Lower lobe of right lung (tissue), 2 donors: ENCODE measurements around the gene RBCK1. TPM values are rescaled to one million over a fixed set of nuclear protein-coding genes. Genes with fewer than 3 reads are reported as not detected.

Source experiments
- ATAC-seq, 2 donors: fragments of 200-7000 bp; cut with Tn5 transposase; one replicate each; pipeline ENCODE4 v1.9.1; 2020 to 2022; ENCODE audit warnings: mild to moderate bottlenecking in 2 of 2, moderate library complexity in 2 of 2
- DNase-seq: peaks from one replicate; pipeline ENCODE4 v3.0.0-alpha.2; 2020
- H3K27ac ChIP-seq: fragments of 200-600 bp; one replicate; pipeline ENCODE4 v1.8.0; 2022
- H3K27me3 ChIP-seq: fragments of 200-600 bp; one replicate; pipeline ENCODE4 v1.8.0; 2022; ENCODE audit warnings: low read depth
- H3K36me3 ChIP-seq: fragments of 200-600 bp; one replicate; pipeline ENCODE4 v1.8.0; 2022; ENCODE audit warnings: mild to moderate bottlenecking
- H3K4me1 ChIP-seq: fragments of 200-600 bp; one replicate; pipeline ENCODE4 v1.8.0; 2022
- H3K4me3 ChIP-seq: fragments of 200-600 bp; one replicate; pipeline ENCODE4 v1.8.0; 2022; ENCODE audit warnings: mild to moderate bottlenecking
- H3K9me3 ChIP-seq: fragments of 200-600 bp; one replicate; pipeline ENCODE4 v1.8.0; 2022
- CTCF ChIP-seq: fragments of 200-600 bp; IDR thresholded peaks from one replicate; pipeline ENCODE4 v1.8.0; 2022; ENCODE audit warnings: antibody characterized with exemption, mild to moderate bottlenecking
- intact Hi-C: fragments of 100-400 bp; cut with DNase I; formaldehyde crosslinking; loops from one replicate; pipeline ENCODE4 v1.11.0; 2022
- total RNA-seq: library from RNA; stranded (reverse); fragmentation: NEBNext Ultra II Directional; extraction: Animal tissue kit (Norgen Biotek cat#: 25700); gene quantifications from one replicate; pipeline ENCODE4 v1.2.1, GENCODE V29; 2021
- donor health status: DM: no; HTN: yes; CAD: no; lungs with severe emphysema.

Gene RBCK1
- total RNA-seq, 1 donor from 2014 or later = 95.7 TPM

- intact Hi-C loops = no loop called here
- H3K9me3 ChIP-seq = no peaks in the 10 kb centered on the region
- H3K4me1 ChIP-seq = no peaks in the 10 kb centered on the region
- no peak for ATAC-seq
- no peak for TF ChIP-seq CTCF
- H3K27ac ChIP-seq = no peak overlapping the region
- DNase-seq = no peak
- H3K36me3 ChIP-seq = peaks cover 89% of the 10 kb centered on the region
- no peaks in the 10 kb centered on the region for H3K27me3 ChIP-seq
- H3K4me3 ChIP-seq = no peak overlapping the region
These were observed 13.7 kb downstream of the RBCK1 start for GRCh38 chr20:421685-422250.

GRCh38 chr20:426566-426965, 18.5 kb downstream of the RBCK1 start:
- Histone ChIP-seq H3K4me1 (no peaks in the 10 kb centered on the region), H3K9me3 (no peaks in the 10 kb centered on the region), H3K27ac (no peak overlapping the region), H3K4me3 (no peak overlapping the region), H3K36me3 (peaks cover 97% of the 10 kb centered on the region), H3K27me3 (no peaks in the 10 kb centered on the region)
- intact Hi-C loops = no loop called here
- ATAC-seq (no peak), DNase-seq (no peak)
- TF ChIP-seq CTCF = no peak

- TF ChIP-seq CTCF = no peak
- Histone ChIP-seq H3K9me3 (no peaks in the 10 kb centered on the region), H3K27me3 (no peaks in the 10 kb centered on the region), H3K4me3 (no peak overlapping the region), H3K36me3 (peaks cover 97% of the 10 kb centered on the region), H3K27ac (no peak overlapping the region), H3K4me1 (no peaks in the 10 kb centered on the region)
- DNase-seq (no peak), ATAC-seq (no peak)
- intact Hi-C loops = no loop called here
These were observed 19.3 kb downstream of the RBCK1 start for GRCh38 chr20:427401-427800.

GRCh38 chr20:427849-428657, 20.0 kb downstream of the RBCK1 start:
- no peak for TF ChIP-seq CTCF
- no peak for DNase-seq
- ATAC-seq = no peak
- no peak overlapping the region for H3K4me3 ChIP-seq
- H3K4me1 ChIP-seq = no peaks in the 10 kb centered on the region
- intact Hi-C loops = no loop called here
- no peaks in the 10 kb centered on the region for H3K9me3 ChIP-seq
- no peak overlapping the region for H3K27ac ChIP-seq
- H3K36me3 ChIP-seq = peaks cover 97% of the 10 kb centered on the region
- no peaks in the 10 kb centered on the region for H3K27me3 ChIP-seq

- intact Hi-C loops = no loop called here
- peaks cover 92% of the 10 kb centered on the region for H3K36me3 ChIP-seq
- no peak for DNase-seq
These were observed 20.6 kb downstream of the RBCK1 start for GRCh38 chr20:428658-429200.

More at GRCh38 chr20:428658-429200, 20.6 kb downstream of the RBCK1 start:
- no peaks in the 10 kb centered on the region for H3K9me3 ChIP-seq
- ATAC-seq = peak in 1 of 2 donors; percentile 29
- H3K27ac ChIP-seq = no peak overlapping the region
- no peak for TF ChIP-seq CTCF
- no peak overlapping the region for H3K4me3 ChIP-seq
- no peaks in the 10 kb centered on the region for H3K27me3 ChIP-seq
- no peaks in the 10 kb centered on the region for H3K4me1 ChIP-seq
